GM12878 (cell line): Measurements from ENCODE around the gene MPPED1.

Experiments
- CTCF ChIP-seq, 3 experiments: IDR thresholded peaks in 2 of 3; conservative IDR thresholded peaks in 1 of 3; 2 replicates each; pipeline ENCODE4 v1.5.1; 2011; ENCODE audit warnings: low read depth in 3 of 3, low read length in 3 of 3, mild to moderate bottlenecking in 3 of 3, control low read depth in 2 of 3, moderate library complexity in 2 of 3, inconsistent platforms in 1 of 3, mixed read lengths in 1 of 3; ENCODE audit not compliant: control insufficient read depth in 2 of 3, insufficient read depth in 1 of 3; ENCODE audit errors: extremely low read depth in 1 of 3
- POLR2A ChIP-seq: IDR thresholded peaks from 2 replicates; pipeline ENCODE4 v1.6.1; 2011; ENCODE audit warnings: low read depth, mild to moderate bottlenecking, low read length

- TF ChIP-seq POLR2A (no peak), CTCF (IDR thresholded peaks at IDR 0.05 in 2 of 3, conservative IDR thresholded peaks at IDR 0.05 in 1 of 3; ENCODE audit: control insufficient read depth in 2 of 3, extremely low read depth in 1 of 3, insufficient read depth in 1 of 3, low read depth in 3 of 3, low read length in 3 of 3) (no peak)
Measured at GRCh38 chr22:43391306-43391705, 20.5 kb upstream of the MPPED1 start.
